K562 (cell line): ENCODE results near the gene INTS2. TPM values are rescaled to one million over a fixed set of nuclear protein-coding genes. Genes with fewer than 3 reads are reported as not detected.

Experiments
- ATAC-seq: fragments of 200-7000 bp; cut with Tn5 transposase; 3 replicates; pipeline ENCODE4 v1.9.1; 2020; ENCODE audit warnings: moderate library complexity
- BruUV-seq: library from RNA; stranded (reverse); fragments of 400-500 nt; replicated peaks from 2 replicates; lab custom pipeline; 2021; lab: Mats Ljungman, UMichigan
- CTCF ChIA-PET: fragments of 300-600 bp; formaldehyde crosslinking; extraction: SDS; loops from one replicate; lab custom pipeline; 2021; ENCODE audit warnings: low intra/inter-chr PET ratio; lab: Yijun Ruan, JAX
- POLR2A ChIA-PET: fragments of 300-600, 350-650 bp; sonication (Branson Sonifier 250); formaldehyde crosslinking; extraction: SDS; loops from one replicate; lab custom pipeline; 2021; ENCODE audit warnings: antibody characterized with exemption, inconsistent platforms; lab: Yijun Ruan, JAX
- DNase-seq, 4 experiments: peaks; one replicate each; pipeline versions ENCODE4 v3.0.0 to v3.0.0-alpha.2; 2011 to 2018; ENCODE audit warnings: low spot score in 3 of 4, mixed read lengths in 3 of 4; ENCODE audit errors: extremely low read depth in 1 of 4
- FAIRE-seq: peaks from 2 replicates; lab custom pipeline; 2011; peaks lifted over from hg19 to GRCh38; lab: Jason Lieb, UNC
- H2AFZ ChIP-seq: 2 replicates; pipeline ENCODE4 v1.6.0; 2011; ENCODE audit warnings: low read depth, low read length, control low read depth, inconsistent platforms
- H3K27ac ChIP-seq: fragments of 200-600 bp; 3 replicates; pipeline ENCODE4 v1.8.0; 2011; ENCODE audit warnings: low read depth, mild to moderate bottlenecking, control low read depth, inconsistent platforms, low read length, moderate library complexity, mixed read lengths; ENCODE audit errors: extremely low read depth
- H3K27me3 ChIP-seq, 2 experiments: fragments of 300-600 bp in 1 of 2; 2 replicates in 1 of 2; 3 replicates in 1 of 2; pipeline versions ENCODE4 v1.6.0 to v1.8.0; 2011; ENCODE audit warnings: inconsistent platforms in 2 of 2, low read length in 2 of 2, mild to moderate bottlenecking in 1 of 2, mixed read lengths in 1 of 2, moderate library complexity in 1 of 2; ENCODE audit not compliant: control insufficient read depth in 2 of 2, insufficient read depth in 2 of 2
- H3K36me3 ChIP-seq: fragments of 300-600 bp; 3 replicates; pipeline ENCODE4 v1.8.0; 2011; ENCODE audit warnings: mild to moderate bottlenecking, low read length, inconsistent platforms; ENCODE audit not compliant: control insufficient read depth, insufficient read depth
- H3K4me1 ChIP-seq, 2 experiments: fragments of 200-600 bp in 1 of 2; replicated peaks in 1 of 2; 2 replicates in 1 of 2; 3 replicates in 1 of 2; pipeline versions ENCODE4 v1.5.1 to v1.8.0; 2011; ENCODE audit warnings: inconsistent platforms in 2 of 2, low read length in 2 of 2, mild to moderate bottlenecking in 1 of 2, mixed read lengths in 1 of 2, moderate library complexity in 1 of 2; ENCODE audit not compliant: control insufficient read depth in 2 of 2, insufficient read depth in 2 of 2
- H3K4me2 ChIP-seq: 2 replicates; pipeline ENCODE4 v1.6.1; 2011; ENCODE audit warnings: low read length, control low read depth, inconsistent platforms, mixed read lengths; ENCODE audit not compliant: insufficient read depth
- H3K4me3 ChIP-seq: fragments of 200-600 bp; sonication (generic), shearing (Covaris generic); 2 replicates; pipeline ENCODE4 v1.5.1; 2016; ENCODE audit warnings: control low read depth, inconsistent platforms
- H3K79me2 ChIP-seq: fragments of 200-600 bp; 3 replicates; pipeline ENCODE4 v1.8.0; 2011; ENCODE audit warnings: low read length, inconsistent platforms; ENCODE audit not compliant: control insufficient read depth, insufficient read depth
- H3K9ac ChIP-seq, 2 experiments: 2 replicates each; pipeline versions ENCODE4 v1.6.0 to v1.6.1; 2011; ENCODE audit warnings: low read depth in 2 of 2, low read length in 2 of 2, control low read depth in 1 of 2, inconsistent platforms in 1 of 2, mild to moderate bottlenecking in 1 of 2, mixed read lengths in 1 of 2; ENCODE audit not compliant: insufficient read depth in 1 of 2
- H3K9me1 ChIP-seq: one replicate; pipeline ENCODE4 v1.6.0; 2011; ENCODE audit warnings: inconsistent platforms, mild to moderate bottlenecking, low read length, moderate library complexity; ENCODE audit not compliant: control insufficient read depth, insufficient read depth
- H3K9me3 ChIP-seq: replicated peaks from 2 replicates; pipeline ENCODE4 v1.5.1; 2011; ENCODE audit warnings: low read depth, low read length, inconsistent platforms; ENCODE audit not compliant: control insufficient read depth, insufficient read depth
- H4K20me1 ChIP-seq: replicated peaks from 2 replicates; pipeline ENCODE4 v1.6.1; 2011; ENCODE audit warnings: low read length, inconsistent platforms, mixed read lengths; ENCODE audit not compliant: control insufficient read depth, insufficient read depth
- AFF4 ChIP-seq: sonication (generic); formaldehyde crosslinking; IDR thresholded peaks from 2 replicates; pipeline ENCODE4 v1.8.0; 2023; ENCODE audit warnings: mild to moderate bottlenecking, missing genetic modification reagents
- CBFA2T2 ChIP-seq: fragments of 450-650 bp; conservative IDR thresholded peaks from 2 replicates; pipeline ENCODE4 v1.6.1; 2017; ENCODE audit warnings: mild to moderate bottlenecking
- DDX20 ChIP-seq: fragments of 450-650 bp; IDR thresholded peaks from 2 replicates; pipeline ENCODE4 v1.6.1; 2016; ENCODE audit warnings: missing genetic modification characterization, low read depth, mild to moderate bottlenecking, missing compliant biosample characterization, moderate library complexity
- HMG20B ChIP-seq: fragments of 250-450 bp; sonication (Bioruptor Pico); IDR thresholded peaks from 2 replicates; pipeline ENCODE4 v1.5.0; 2021; ENCODE audit warnings: mild to moderate bottlenecking
- MYBL2 ChIP-seq, 2 experiments: fragments of 450-650 bp in 1 of 2; sonication (generic) in 1 of 2; formaldehyde crosslinking in 1 of 2; IDR thresholded peaks; 2 replicates each; pipeline versions ENCODE4 v1.6.1 to v1.8.1; 2017 to 2022; ENCODE audit warnings: borderline replicate concordance in 1 of 2, inconsistent platforms in 1 of 2, low read depth in 1 of 2, mild to moderate bottlenecking in 1 of 2, missing genetic modification reagents in 1 of 2, moderate library complexity in 1 of 2
- NCOA1 ChIP-seq: fragments of 450-650 bp; IDR thresholded peaks from 2 replicates; pipeline ENCODE4 v1.6.1; 2016; ENCODE audit warnings: low read depth
- NR4A1 ChIP-seq, 2 experiments: fragments of 250-450 bp in 1 of 2; fragments of 450-650 bp in 1 of 2; sonication (Bioruptor Pico) in 1 of 2; IDR thresholded peaks; 2 replicates each; pipeline versions ENCODE4 v1.4.0 to v1.6.1; 2016 to 2020; ENCODE audit warnings: mild to moderate bottlenecking in 2 of 2, missing compliant biosample characterization in 1 of 2, missing genetic modification characterization in 1 of 2, moderate library complexity in 1 of 2
- PHF21A ChIP-seq: fragments of 450-650 bp; IDR thresholded peaks from 2 replicates; pipeline ENCODE4 v1.6.1; 2017; ENCODE audit warnings: low read depth, borderline replicate concordance
- PHF8 ChIP-seq: fragments of 200-600 bp; sonication (generic); IDR thresholded peaks from 2 replicates; pipeline ENCODE4 v1.6.1; 2012; ENCODE audit warnings: mixed run types, mild to moderate bottlenecking, inconsistent platforms, low read length, moderate library complexity, borderline replicate concordance
- RAD21 ChIP-seq, 2 experiments: fragments of 250-450 bp in 1 of 2; fragments of 450-650 bp in 1 of 2; sonication (Bioruptor Pico) in 1 of 2; formaldehyde crosslinking in 1 of 2; IDR thresholded peaks in 1 of 2; conservative IDR thresholded peaks in 1 of 2; 2 replicates each; pipeline versions ENCODE4 v1.4.0 to v1.8.0; 2020 to 2022; ENCODE audit warnings: mild to moderate bottlenecking in 2 of 2, moderate library complexity in 1 of 2
- STAT5B ChIP-seq: fragments of 250-450 bp; sonication (Bioruptor Pico); IDR thresholded peaks from 2 replicates; pipeline ENCODE4 v1.8.0; 2021; ENCODE audit warnings: mild to moderate bottlenecking, inconsistent platforms
- XRCC3 ChIP-seq: fragments of 450-650 bp; IDR thresholded peaks from 2 replicates; pipeline ENCODE4 v1.6.1; 2017; ENCODE audit warnings: mild to moderate bottlenecking, moderate library complexity
- ZEB2 ChIP-seq: fragments of 450-650 bp; IDR thresholded peaks from 2 replicates; pipeline ENCODE4 v1.6.1; 2016
- ZNF551 ChIP-seq: fragments of 250-450 bp; sonication (Bioruptor Pico); IDR thresholded peaks from 2 replicates; pipeline ENCODE4 v1.5.0; 2021; ENCODE audit warnings: mild to moderate bottlenecking, moderate library complexity
- WGBS: fragments of 100-300 bp; shearing (Covaris generic); methylation state at CpG from one replicate; pipeline ENCODE4 v1.1.6; 2016; ENCODE audit warnings: low coverage, mixed read lengths; ENCODE audit not compliant: insufficient coverage; ENCODE audit errors: missing lambda C conversion rate; 5-methylcytosine and 5-hydroxymethylcytosine counted together
- in situ Hi-C: fragments of 300-500 bp; cut with MboI; formaldehyde crosslinking; loops from 4 replicates; pipeline ENCODE4 v1.15.0; 2018; ENCODE audit warnings: inconsistent platforms, mixed read lengths
- intact Hi-C: fragments of 100-400 bp; cut with micrococcal nuclease; formaldehyde crosslinking; loops from 2 replicates; pipeline ENCODE4 v1.14.2; 2022
- polyA plus RNA-seq, 8 experiments: library from polyadenylated mRNA; depleted of rRNA in 4 of 8; stranded (reverse) in 5 of 8; unstranded in 3 of 8; fragments of >200 nt; fragmentation: Nextera tagmentation in 2 of 8; fragmentation: Illumina TruSeq in 1 of 8; extraction: Ambion mirVana in 2 of 8; extraction: Trizol in 1 of 8; gene quantifications; 2 replicates each; pipeline versions ENCODE4 v1.2.1 to v1.2.3, GENCODE V29; 2011 to 2014; ENCODE audit warnings: inconsistent platforms in 1 of 8, missing spikeins in 1 of 8
- total RNA-seq, 7 experiments: library from RNA; depleted of rRNA in 6 of 7; stranded (reverse); fragments of >200 nt in 6 of 7; fragmentation: Illumina TruSeq in 2 of 7; extraction: Trizol in 2 of 7; gene quantifications; 2 replicates each; pipeline versions ENCODE4 v1.2.1 to v1.2.3, GENCODE V29; 2011 to 2021; ENCODE audit warnings: low replicate concordance in 1 of 7
- TF ChIP-seq, protein P1 (sequence below), 2 experiments: fragments of 250-450 bp in 1 of 2; fragments of 450-650 bp in 1 of 2; sonication (Bioruptor Pico) in 1 of 2; IDR thresholded peaks; 2 replicates each; pipeline versions ENCODE4 v1.6.1 to v1.8.0; 2016 to 2021; ENCODE audit warnings: mild to moderate bottlenecking in 2 of 2, moderate library complexity in 2 of 2, missing compliant biosample characterization in 1 of 2, missing genetic modification characterization in 1 of 2

INTS2 gene
- total and polyA plus RNA-seq, 9 of the 15 experiments (the other 6 are each of a cell fraction or from before 2014, with no cell fraction given) = 4.8 to 24.7 (median 12.8) TPM

DNA sequence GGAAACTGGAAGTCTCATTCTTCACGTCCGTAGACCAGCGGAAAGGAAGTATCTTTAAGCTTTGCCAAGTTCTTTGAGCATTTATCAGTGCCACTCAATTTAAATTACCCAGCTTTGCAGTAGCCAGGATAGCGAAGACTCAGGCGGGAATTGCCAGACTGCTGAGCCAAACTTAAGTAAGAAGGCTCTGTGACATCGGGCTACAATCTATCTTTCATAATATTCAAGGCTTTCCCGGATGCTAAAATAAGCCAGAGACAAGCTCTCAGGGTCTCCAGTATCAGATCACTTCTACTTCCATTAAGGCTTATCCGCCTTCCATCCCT is 64.0 kb downstream of the INTS2 start (continued):
- TF ChIP-seq, protein P1, sequence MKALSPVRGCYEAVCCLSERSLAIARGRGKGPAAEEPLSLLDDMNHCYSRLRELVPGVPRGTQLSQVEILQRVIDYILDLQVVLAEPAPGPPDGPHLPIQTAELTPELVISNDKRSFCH (CRISPR knock-in tag; IDR thresholded peaks at IDR 0.05) = no peak
- TF ChIP-seq, protein P1 (tag; IDR thresholded peaks at IDR 0.05) = no peak
- TF ChIP-seq PHF21A (no peak), PHF8 (peak; percentile 41; the same call in 1 of the 2 replicates), RAD21 (CRISPR knock-in tag; conservative IDR thresholded peaks at IDR 0.05 in 1 of 2, IDR thresholded peaks at IDR 0.05 in 1 of 2) (no peak), CBFA2T2 (no peak), ZNF551 (CRISPR knock-in tag) (no peak), STAT5B (CRISPR knock-in tag) (no peak)

- peak within 1 kb of the TSS; percentile 64 for H3K4me3 ChIP-seq
- ATAC-seq (peak; percentile 99), DNase-seq (peak; percentile 96 to 97 (median 96)), FAIRE-seq (peak; percentile 93)
- H2AFZ ChIP-seq = peak within 1 kb of the TSS; percentile 96
- H3K9ac ChIP-seq = peak within 1 kb of the TSS; percentile 89 to 92
- no peaks in the 10 kb centered on the region for H3K9me1 ChIP-seq
- BruUV-seq = no TSS peak
- ChIA-PET POLR2A (interaction anchor here (0.6 to 3.4 kb wide), 27 partner anchors 10 to 1818 kb away, joined by 3 to 14 read pairs (median 3); no protein-coding TSS in a partner anchor), CTCF (no interaction called here)
- H3K9me3 ChIP-seq = no peaks in the 10 kb centered on the region
- peaks cover 0 to 7% of the 10 kb centered on the region in 2 experiments; a peak in 2 of 5 replicates for H3K4me1 ChIP-seq
- H3K79me2 ChIP-seq = peaks cover 21% of the 10 kb centered on the region
- peak within 1 kb of the TSS; percentile 92 for H3K27ac ChIP-seq
- peak within 1 kb of the TSS; percentile 89 for H3K4me2 ChIP-seq
- no peaks in the 10 kb centered on the region for H4K20me1 ChIP-seq
- under 1% methylated on average over 33 of the region's 43 CpGs for WGBS
- in situ Hi-C loops (no loop called here), intact Hi-C loops (loop anchor here (1.0 kb wide), 1 partner anchor 203 kb away; no protein-coding TSS in a partner anchor)
- H3K27me3 ChIP-seq = no peaks in the 10 kb centered on the region
- H3K36me3 ChIP-seq = peaks cover 38% of the 10 kb centered on the region; the same call in 2 of the 3 replicates
- TF ChIP-seq ZEB2 (no peak), NCOA1 (no peak), AFF4 (CRISPR knock-in tag) (no peak; the same call in 1 of the 2 replicates), XRCC3 (no peak), NR4A1 (CRISPR knock-in tag; IDR thresholded peaks at IDR 0.05) (no peak), NR4A1 (tag; IDR thresholded peaks at IDR 0.05) (no peak), HMG20B (CRISPR knock-in tag) (no peak), DDX20 (tag) (no peak), MYBL2 (IDR thresholded peaks at IDR 0.05; ENCODE audit: low read depth) (peak; percentile 58), MYBL2 (CRISPR knock-in tag; IDR thresholded peaks at IDR 0.05; ENCODE audit: borderline replicate concordance) (no peak)
Observed at GRCh38 chr17:61862975-61863800, 64.6 kb downstream of the INTS2 start, which contains the start of gene BRIP1. Gene BRIP1, minus strand, starts transcription at chr17:61863528. Its CDS starts 1,989 bp downstream, at chr17:61861539.
